ENCODE results near the gene LPAR3.

DNA sequence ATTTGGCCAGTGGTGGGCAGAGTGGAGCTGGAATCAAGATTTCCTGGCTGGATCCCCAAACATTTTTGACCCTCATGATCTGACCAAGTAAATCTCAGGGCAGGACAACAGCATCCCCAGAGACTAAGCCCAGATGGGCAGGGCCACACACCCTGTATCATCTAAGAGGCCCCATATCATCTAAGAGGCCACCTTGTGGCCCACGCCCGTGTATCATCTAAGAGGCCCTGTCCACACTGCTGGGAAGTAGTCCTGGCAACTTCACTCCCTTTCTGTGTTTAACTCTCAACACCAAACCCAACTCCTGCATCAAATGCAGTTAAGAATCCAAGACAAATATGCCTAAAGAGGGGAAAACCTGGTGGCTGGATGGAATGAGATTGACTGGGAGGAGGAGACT is 121.1 kb downstream of the LPAR3 start:
- TF ChIP-seq EZH2 (IDR thresholded peaks at IDR 0.05; ENCODE audit: low read length, missing control alignments), result no peak
- no peak for TF ChIP-seq CTCF (conservative IDR thresholded peaks at IDR 0.05 in 1 of 2, IDR thresholded peaks at IDR 0.05 in 1 of 2; ENCODE audit: low read depth in 1 of 2, low read length in 2 of 2)

Data from fibroblast of lung (primary cell).